Liver (tissue), 3 donors: Measurements from ENCODE around the gene SPTBN2.

ENCODE experiments used
- CTCF ChIP-seq: fragments of 150-350 bp; IDR thresholded peaks from 2 replicates; pipeline ENCODE4 v1.5.1; 2017; ENCODE audit warnings: improper control_type of control experiment, low read depth, low read length; ENCODE audit not compliant: missing input control
- EGR1 ChIP-seq, 2 donors: IDR thresholded peaks; 2 replicates each; pipeline ENCODE4 v1.6.1; 2016 to 2018; ENCODE audit warnings: antibody characterized with exemption in 2 of 2, low read depth in 2 of 2
- GABPA ChIP-seq, 2 donors: IDR thresholded peaks in 1 of 2; conservative IDR thresholded peaks in 1 of 2; 2 replicates each; pipeline ENCODE4 v1.6.1; 2016; ENCODE audit warnings: antibody characterized with exemption in 2 of 2, mild to moderate bottlenecking in 1 of 2, moderate library complexity in 1 of 2
- HNF4A ChIP-seq, 2 donors: conservative IDR thresholded peaks; 2 replicates each; pipeline ENCODE4 v1.6.1; 2016; ENCODE audit warnings: antibody characterized with exemption in 2 of 2, mild to moderate bottlenecking in 2 of 2
- JUND ChIP-seq, 2 donors: IDR thresholded peaks; 2 replicates each; pipeline ENCODE4 v1.6.1; 2016; ENCODE audit warnings: antibody characterized with exemption in 2 of 2
- MAX ChIP-seq: IDR thresholded peaks from 2 replicates; pipeline ENCODE4 v1.6.1; 2016; ENCODE audit warnings: antibody characterized with exemption
- RAD21 ChIP-seq, 2 donors: IDR thresholded peaks; 2 replicates each; pipeline ENCODE4 v1.6.1; 2016; ENCODE audit warnings: antibody characterized with exemption in 2 of 2, mild to moderate bottlenecking in 2 of 2
- SP1 ChIP-seq: IDR thresholded peaks from 2 replicates; pipeline ENCODE4 v1.6.1; 2018; ENCODE audit warnings: antibody characterized with exemption, mild to moderate bottlenecking
- TAF1 ChIP-seq: conservative IDR thresholded peaks from 2 replicates; pipeline ENCODE4 v1.6.1; 2016; ENCODE audit warnings: antibody characterized with exemption, mild to moderate bottlenecking
- YY1 ChIP-seq: IDR thresholded peaks from 2 replicates; pipeline ENCODE4 v1.6.1; 2016; ENCODE audit warnings: antibody characterized with exemption, mild to moderate bottlenecking
- ZBTB33 ChIP-seq: IDR thresholded peaks from 2 replicates; pipeline ENCODE4 v1.6.1; 2016; ENCODE audit warnings: antibody characterized with exemption
- TF ChIP-seq, protein P1 (sequence below): IDR thresholded peaks from 2 replicates; pipeline ENCODE4 v1.6.1; 2016; ENCODE audit warnings: antibody characterized with exemption, mild to moderate bottlenecking
- TF ChIP-seq, protein P2 (sequence below): IDR thresholded peaks from 2 replicates; pipeline ENCODE4 v1.6.1; 2016; ENCODE audit warnings: antibody characterized with exemption
- donor health status: healthy.
- donor health status: healthy.

DNA sequence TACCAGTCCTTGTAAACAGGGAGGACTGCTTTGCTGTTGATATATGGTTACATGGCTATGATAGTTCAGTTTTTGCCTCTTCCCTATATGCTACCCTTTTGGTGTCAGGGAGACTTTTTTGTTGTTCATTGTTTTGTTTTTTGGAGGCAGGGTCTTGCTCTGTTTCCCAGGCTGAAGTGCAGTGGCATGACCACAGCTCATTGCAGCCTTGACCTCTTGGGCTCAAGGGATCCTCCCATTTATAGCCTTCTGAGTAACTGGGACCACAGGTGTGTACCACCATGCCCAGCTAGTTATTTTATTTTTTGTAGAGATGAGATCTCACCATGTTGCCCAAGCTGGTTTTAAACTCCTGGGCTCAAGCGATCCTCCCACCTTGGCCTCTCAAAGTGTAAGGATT is 38.6 kb upstream of the SPTBN2 start:
- TF ChIP-seq CTCF (no peak), RAD21 (IDR thresholded peaks at IDR 0.05) (no peak), ZBTB33 (no peak), JUND (IDR thresholded peaks at IDR 0.05) (no peak), GABPA (IDR thresholded peaks at IDR 0.05 in 1 of 2, conservative IDR thresholded peaks at IDR 0.05 in 1 of 2) (no peak), MAX (no peak), EGR1 (IDR thresholded peaks at IDR 0.05; ENCODE audit: low read depth in 2 of 2) (no peak), TAF1 (no peak), YY1 (no peak), HNF4A (conservative IDR thresholded peaks at IDR 0.05) (no peak), SP1 (no peak)
- TF ChIP-seq, protein P1, sequence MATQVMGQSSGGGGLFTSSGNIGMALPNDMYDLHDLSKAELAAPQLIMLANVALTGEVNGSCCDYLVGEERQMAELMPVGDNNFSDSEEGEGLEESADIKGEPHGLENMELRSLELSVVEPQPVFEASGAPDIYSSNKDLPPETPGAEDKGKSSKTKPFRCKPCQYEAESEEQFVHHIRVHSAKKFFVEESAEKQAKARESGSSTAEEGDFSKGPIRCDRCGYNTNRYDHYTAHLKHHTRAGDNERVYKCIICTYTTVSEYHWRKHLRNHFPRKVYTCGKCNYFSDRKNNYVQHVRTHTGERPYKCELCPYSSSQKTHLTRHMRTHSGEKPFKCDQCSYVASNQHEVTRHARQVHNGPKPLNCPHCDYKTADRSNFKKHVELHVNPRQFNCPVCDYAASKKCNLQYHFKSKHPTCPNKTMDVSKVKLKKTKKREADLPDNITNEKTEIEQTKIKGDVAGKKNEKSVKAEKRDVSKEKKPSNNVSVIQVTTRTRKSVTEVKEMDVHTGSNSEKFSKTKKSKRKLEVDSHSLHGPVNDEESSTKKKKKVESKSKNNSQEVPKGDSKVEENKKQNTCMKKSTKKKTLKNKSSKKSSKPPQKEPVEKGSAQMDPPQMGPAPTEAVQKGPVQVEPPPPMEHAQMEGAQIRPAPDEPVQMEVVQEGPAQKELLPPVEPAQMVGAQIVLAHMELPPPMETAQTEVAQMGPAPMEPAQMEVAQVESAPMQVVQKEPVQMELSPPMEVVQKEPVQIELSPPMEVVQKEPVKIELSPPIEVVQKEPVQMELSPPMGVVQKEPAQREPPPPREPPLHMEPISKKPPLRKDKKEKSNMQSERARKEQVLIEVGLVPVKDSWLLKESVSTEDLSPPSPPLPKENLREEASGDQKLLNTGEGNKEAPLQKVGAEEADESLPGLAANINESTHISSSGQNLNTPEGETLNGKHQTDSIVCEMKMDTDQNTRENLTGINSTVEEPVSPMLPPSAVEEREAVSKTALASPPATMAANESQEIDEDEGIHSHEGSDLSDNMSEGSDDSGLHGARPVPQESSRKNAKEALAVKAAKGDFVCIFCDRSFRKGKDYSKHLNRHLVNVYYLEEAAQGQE: no peak
- TF ChIP-seq, protein P2, sequence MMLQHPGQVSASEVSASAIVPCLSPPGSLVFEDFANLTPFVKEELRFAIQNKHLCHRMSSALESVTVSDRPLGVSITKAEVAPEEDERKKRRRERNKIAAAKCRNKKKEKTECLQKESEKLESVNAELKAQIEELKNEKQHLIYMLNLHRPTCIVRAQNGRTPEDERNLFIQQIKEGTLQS: no peak
